AG04449 (cell line): Measurements from ENCODE around the gene CHKB.

Experiments
- CTCF ChIA-PET: fragments of 350-600 bp; formaldehyde crosslinking; extraction: SDS; loops from one replicate; lab custom pipeline; 2021; ENCODE audit warnings: antibody characterized with exemption; lab: Yijun Ruan, JAX
- POLR2A ChIA-PET: fragments of 400-600, 350-600 bp; formaldehyde crosslinking; extraction: SDS; loops from one replicate; lab custom pipeline; 2020; ENCODE audit warnings: antibody characterized with exemption, inconsistent platforms; lab: Yijun Ruan, JAX
- DNase-seq: peaks from one replicate; pipeline ENCODE4 v3.0.0-alpha.2; 2010; ENCODE audit warnings: low read depth, low spot score
- H3K4me3 ChIP-seq: 2 replicates; pipeline ENCODE4 v1.5.1; 2011; ENCODE audit warnings: low read depth, mild to moderate bottlenecking, control low read depth, low read length
- CTCF ChIP-seq: IDR thresholded peaks from one replicate; pipeline ENCODE4 v1.5.1; 2011; ENCODE audit warnings: mild to moderate bottlenecking, moderate library complexity, low read length, control low read depth, inconsistent platforms; ENCODE audit not compliant: insufficient read depth; ENCODE audit errors: missing control alignments

The CHKB gene

GRCh38 chr22:50547263-50547985 is 35.2 kb downstream of the CHKB start:
- no peak for DNase-seq
- TF ChIP-seq CTCF: no peak
- ChIA-PET POLR2A (interaction anchor here (1.2 kb wide), 1 partner anchor 15 kb away, joined by 3 read pairs; the partner anchor contains the start of gene SYCE3), CTCF (interaction anchor here (2.5 to 4.2 kb wide), 3 partner anchors 10 to 21 kb away, joined by 15 to 25 read pairs (median 20); partner anchors contain the start of genes SCO2 and SYCE3)
- no peak overlapping the region for H3K4me3 ChIP-seq

GRCh38 chr22:50546326-50547262 is 36.1 kb downstream of the CHKB start:
- TF ChIP-seq CTCF: no peak
- no peak overlapping the region for H3K4me3 ChIP-seq
- ChIA-PET POLR2A (interaction anchor here (1.2 kb wide), 1 partner anchor 16 kb away, joined by 3 read pairs; the partner anchor contains the start of gene SYCE3), CTCF (interaction anchor here (0.9 to 4.2 kb wide), 6 partner anchors 11 to 74 kb away, joined by 3 to 25 read pairs (median 16); partner anchors contain the start of genes SCO2 and SYCE3)
- DNase-seq: no peak

- TF ChIP-seq CTCF: peak; percentile 37
- DNase-seq: no peak
- H3K4me3 ChIP-seq: no peak within 1 kb of the TSS
- ChIA-PET CTCF (interaction anchor here (0.8 to 4.2 kb wide), 11 partner anchors 10 to 217 kb away, joined by 3 to 25 read pairs (median 4); partner anchors contain the start of genes CHKB, SCO2 and SYCE3), POLR2A (interaction anchor here (0.7 to 0.9 kb wide), 2 partner anchors 20 to 36 kb away, joined by 4 to 5 read pairs; partner anchors contain the start of gene SCO2)
Observed at GRCh38 chr22:50545522-50546325, 36.9 kb downstream of the CHKB start, which contains the start of gene KLHDC7B. Gene KLHDC7B (plus strand): TSS chr22:50545899. CDS start chr22:50546244, 345 bp downstream.

- H3K4me3 ChIP-seq: no peak overlapping the region
- POLR2A ChIA-PET: interaction anchor here (0.7 to 0.9 kb wide), 2 partner anchors 19 to 37 kb away, joined by 4 to 5 read pairs; partner anchors contain the start of gene SCO2
- no peak for DNase-seq
- no peak for TF ChIP-seq CTCF
- CTCF ChIA-PET: interaction anchor here (1.0 to 4.2 kb wide), 9 partner anchors 9 to 216 kb away, joined by 3 to 25 read pairs (median 4); partner anchors contain the start of genes CHKB, SCO2 and SYCE3
Observed at GRCh38 chr22:50544746-50545253, 37.8 kb downstream of the CHKB start.

GRCh38 chr22:50544078-50544745 is 38.4 kb downstream of the CHKB start:
- POLR2A ChIA-PET: no interaction called here
- peak overlapping the region; percentile 27 for H3K4me3 ChIP-seq
- CTCF ChIA-PET: interaction anchor here (1.0 to 4.2 kb wide), 9 partner anchors 8 to 216 kb away, joined by 3 to 25 read pairs (median 4); partner anchors contain the start of genes CHKB, SCO2 and SYCE3
- TF ChIP-seq CTCF: peak; percentile 77
- no peak for DNase-seq
